ENCODE results near the gene C1orf50.
"Not testable (repeated sequence)": the region's sequence is repeated elsewhere in the genome, so short reads cannot be mapped to it uniquely, and the experiment has no call there.

Gene C1orf50

DNA sequence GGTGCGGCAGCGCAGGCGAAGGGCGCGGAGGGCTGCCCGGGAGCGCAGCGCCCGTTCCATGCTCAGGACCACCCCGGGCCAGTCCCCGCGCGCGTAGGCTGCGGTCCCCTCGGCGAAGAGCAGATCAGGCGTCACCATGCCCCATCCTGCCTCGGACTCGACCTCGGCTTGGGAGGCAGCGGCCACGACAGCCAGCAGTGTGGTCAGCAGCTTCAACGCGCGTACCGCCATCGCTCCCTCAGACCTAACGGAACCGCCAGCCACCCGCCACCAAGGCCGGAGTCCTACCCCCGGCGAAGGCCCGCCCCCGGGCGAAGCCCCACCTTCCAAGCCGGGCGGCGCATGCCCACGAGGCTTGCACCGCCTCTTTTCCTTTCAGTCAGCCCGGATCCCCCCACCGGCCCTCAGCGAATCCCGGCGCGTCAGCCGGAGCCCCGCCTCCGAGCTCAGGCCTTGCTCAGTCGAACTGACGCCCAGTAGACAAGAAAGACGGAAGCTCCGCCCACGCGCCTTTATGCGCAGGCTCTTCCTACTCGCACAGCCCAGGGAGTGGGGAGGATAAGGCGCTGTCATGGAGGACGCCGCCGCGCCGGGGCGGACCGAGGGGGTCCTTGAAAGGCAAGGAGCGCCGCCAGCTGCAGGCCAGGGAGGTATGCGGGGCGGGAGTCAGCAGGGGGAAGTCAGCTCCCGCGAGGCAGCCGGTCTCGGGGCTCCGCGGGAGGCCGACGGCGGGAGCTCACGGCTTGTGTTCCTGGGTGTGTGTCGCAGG is at the start of gene C1orf50, which contains the start of gene P3H1:
Gene C1orf50, plus strand, starts transcription at position 509 of the 769 bp plus-strand sequence. Its CDS starts 63 bp downstream, at position 572.
Gene P3H1, minus strand, starts transcription at position 288 of the 769 bp plus-strand sequence. Its CDS starts 57 bp downstream, at position 231.
- H3K4me3 ChIP-seq (ENCODE audit: low read depth, low read length) = peak within 1 kb of the TSS; percentile 92
- TF ChIP-seq, protein P1, sequence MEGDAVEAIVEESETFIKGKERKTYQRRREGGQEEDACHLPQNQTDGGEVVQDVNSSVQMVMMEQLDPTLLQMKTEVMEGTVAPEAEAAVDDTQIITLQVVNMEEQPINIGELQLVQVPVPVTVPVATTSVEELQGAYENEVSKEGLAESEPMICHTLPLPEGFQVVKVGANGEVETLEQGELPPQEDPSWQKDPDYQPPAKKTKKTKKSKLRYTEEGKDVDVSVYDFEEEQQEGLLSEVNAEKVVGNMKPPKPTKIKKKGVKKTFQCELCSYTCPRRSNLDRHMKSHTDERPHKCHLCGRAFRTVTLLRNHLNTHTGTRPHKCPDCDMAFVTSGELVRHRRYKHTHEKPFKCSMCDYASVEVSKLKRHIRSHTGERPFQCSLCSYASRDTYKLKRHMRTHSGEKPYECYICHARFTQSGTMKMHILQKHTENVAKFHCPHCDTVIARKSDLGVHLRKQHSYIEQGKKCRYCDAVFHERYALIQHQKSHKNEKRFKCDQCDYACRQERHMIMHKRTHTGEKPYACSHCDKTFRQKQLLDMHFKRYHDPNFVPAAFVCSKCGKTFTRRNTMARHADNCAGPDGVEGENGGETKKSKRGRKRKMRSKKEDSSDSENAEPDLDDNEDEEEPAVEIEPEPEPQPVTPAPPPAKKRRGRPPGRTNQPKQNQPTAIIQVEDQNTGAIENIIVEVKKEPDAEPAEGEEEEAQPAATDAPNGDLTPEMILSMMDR (IDR thresholded peaks at IDR 0.05; ENCODE audit: control insufficient read depth, extremely low read depth, insufficient read depth) = no peak
- DNase-seq (ENCODE audit: low read depth) = peak; percentile 96

DNA sequence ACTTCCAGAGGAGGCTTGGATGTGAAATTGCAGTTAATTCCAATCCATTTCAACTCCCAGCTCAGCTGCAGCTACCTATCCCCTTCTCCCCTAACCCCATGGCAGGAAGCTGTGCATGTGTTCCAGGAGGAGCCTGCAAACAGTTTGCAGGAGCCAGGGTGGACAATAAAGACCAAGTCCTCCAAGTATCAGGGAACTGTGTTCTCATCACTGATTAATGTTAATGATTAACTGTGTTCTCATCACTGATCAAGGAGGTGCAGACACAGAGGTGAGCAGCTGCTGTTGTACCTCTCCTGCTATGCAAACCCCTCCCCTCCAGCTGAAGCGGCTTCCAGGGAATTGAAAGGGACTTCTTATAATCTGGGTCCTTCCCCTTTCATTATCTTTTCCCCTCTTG is 46.2 kb upstream of the C1orf50 start:
- no peak for DNase-seq (ENCODE audit: low read depth)
- TF ChIP-seq, protein P1 (IDR thresholded peaks at IDR 0.05; ENCODE audit: control insufficient read depth, extremely low read depth, insufficient read depth) = no peak
- no peak overlapping the region for H3K4me3 ChIP-seq (ENCODE audit: low read depth, low read length)

DNA sequence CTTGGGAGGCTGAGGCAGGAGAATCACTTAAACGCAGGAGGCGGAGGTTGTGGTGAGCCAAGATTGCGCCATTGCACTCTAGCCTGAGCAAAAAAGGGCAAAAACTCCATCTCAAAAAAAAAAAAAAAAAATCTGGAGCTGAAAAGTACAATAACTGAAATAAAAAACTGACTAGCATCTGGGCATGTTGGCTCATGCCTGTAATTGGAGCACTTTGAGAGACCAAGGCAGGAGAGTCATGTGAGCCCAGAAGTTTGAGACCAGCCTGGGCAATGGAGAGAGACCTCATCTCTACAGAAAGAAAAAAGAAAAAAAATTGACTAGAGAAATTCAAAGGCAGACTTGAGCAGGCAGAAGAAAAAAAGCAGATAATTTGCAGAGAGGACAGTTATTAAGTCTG is 45.1 kb upstream of the C1orf50 start:
- TF ChIP-seq, protein P1 (IDR thresholded peaks at IDR 0.05; ENCODE audit: control insufficient read depth, extremely low read depth, insufficient read depth) = no peak
- no peak overlapping the region for H3K4me3 ChIP-seq (ENCODE audit: low read depth, low read length)
- DNase-seq (ENCODE audit: low read depth) = no peak

DNA sequence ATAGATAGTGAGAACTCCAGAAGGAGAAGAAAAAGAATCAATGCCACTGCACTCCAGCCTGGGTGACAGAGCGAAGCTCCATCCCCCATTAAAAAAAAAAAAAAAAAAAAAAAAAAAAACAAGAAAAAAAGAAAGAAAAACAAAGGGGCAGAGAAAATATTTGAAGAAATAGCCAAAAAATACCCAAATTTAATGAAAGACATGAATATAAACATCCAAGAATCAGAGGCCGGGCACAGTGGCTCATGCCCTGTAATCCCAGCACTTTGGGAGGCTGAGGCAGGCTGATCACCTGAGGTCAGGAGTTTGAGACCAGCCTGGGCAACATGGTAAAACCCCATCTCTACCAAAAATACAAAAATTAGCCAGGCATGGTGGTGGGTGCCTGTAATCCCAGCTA is 44.6 kb upstream of the C1orf50 start:
- not testable (repeated sequence) for DNase-seq (ENCODE audit: low read depth); H3K4me3 ChIP-seq (ENCODE audit: low read depth, low read length)

DNA sequence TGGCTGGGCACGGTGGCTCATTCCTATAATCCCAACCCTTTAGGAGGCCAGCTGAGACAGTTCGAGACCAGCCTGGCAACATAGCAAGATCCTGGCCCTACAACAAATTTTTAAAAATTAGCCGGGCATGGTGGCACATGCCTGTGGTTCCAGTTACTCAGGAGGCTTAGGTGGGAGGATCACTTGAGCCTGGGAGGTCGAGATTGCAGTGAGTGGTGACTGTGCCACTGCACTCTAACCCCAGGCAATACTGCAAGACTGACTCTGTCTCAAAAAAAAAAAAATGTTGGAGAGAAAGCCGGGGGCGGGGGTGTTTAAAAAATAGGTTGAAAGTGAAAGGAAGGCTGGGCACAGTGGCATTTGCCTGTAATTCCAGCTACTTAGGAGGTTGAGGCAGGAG is 43.5 kb upstream of the C1orf50 start:
- H3K4me3 ChIP-seq (ENCODE audit: low read depth, low read length) = no peak overlapping the region
- TF ChIP-seq, protein P1 (IDR thresholded peaks at IDR 0.05; ENCODE audit: control insufficient read depth, extremely low read depth, insufficient read depth) = no peak
- DNase-seq (ENCODE audit: low read depth) = no peak

DNA sequence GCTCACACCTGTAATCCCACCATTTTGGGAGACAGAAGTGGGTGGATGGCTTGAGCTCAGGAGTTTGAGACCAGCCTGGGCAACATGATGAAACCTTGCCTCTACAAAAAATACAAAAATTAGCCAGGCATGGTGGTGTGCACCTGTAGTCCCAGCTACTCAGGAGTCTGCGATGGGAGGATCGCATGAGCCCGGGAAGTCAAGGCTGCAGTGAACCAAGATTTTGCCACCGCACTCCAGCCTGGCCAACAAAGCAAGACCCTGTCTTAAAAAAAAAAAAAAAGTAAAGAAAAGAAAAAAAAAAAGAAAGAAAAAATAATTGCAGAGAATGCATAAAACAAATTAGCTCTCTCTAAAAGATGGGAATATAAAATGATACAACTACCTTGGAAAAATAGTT is 41.2 kb upstream of the C1orf50 start:
- DNase-seq (ENCODE audit: low read depth); H3K4me3 ChIP-seq (ENCODE audit: low read depth, low read length): not testable (repeated sequence)

DNA sequence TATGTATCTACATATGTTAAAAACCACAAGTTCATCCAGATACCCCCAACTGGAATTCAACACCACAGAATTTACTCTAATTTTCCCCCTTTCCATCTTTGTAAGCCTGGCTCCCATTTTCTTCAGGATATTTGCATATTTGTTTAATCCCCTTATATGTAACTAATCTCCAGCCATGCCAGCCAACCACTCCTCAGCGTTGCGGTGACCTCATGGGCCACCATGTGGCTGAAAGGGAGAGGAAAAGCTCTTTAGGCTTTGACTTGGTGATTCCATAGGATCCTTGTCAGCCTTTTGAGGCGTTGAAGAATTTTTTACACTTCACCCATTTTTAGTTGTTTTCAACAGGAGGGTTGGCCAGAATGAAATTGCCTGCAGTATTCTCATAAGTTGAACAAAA is 37.0 kb upstream of the C1orf50 start:
- DNase-seq (ENCODE audit: low read depth) = no peak
- no peak overlapping the region for H3K4me3 ChIP-seq (ENCODE audit: low read depth, low read length)
- TF ChIP-seq, protein P1 (IDR thresholded peaks at IDR 0.05; ENCODE audit: control insufficient read depth, extremely low read depth, insufficient read depth) = no peak

DNA sequence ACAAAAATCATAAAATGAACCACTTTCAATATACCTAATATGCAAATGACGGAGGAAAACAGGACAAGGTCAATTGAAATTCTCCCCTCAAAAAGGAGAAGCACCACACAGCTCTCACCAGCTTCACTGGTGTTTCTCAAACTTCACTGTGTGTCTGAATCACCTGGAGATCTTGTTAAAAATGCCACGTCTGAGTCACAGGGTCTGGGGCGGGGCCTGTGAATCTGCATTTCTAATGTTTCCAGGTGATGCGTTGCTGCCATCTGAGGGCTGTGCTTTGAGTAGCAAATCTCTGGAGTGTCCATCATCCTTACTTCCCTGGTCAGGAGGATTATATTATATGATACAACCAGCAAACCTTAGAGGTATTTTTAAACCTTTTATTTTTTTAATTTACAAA is 36.1 kb upstream of the C1orf50 start:
- DNase-seq (ENCODE audit: low read depth) = peak; percentile 45
- no peak overlapping the region for H3K4me3 ChIP-seq (ENCODE audit: low read depth, low read length)
- TF ChIP-seq, protein P1 (IDR thresholded peaks at IDR 0.05; ENCODE audit: control insufficient read depth, extremely low read depth, insufficient read depth) = peak; percentile 75
